GM12874 (cell line): ENCODE results near the gene TM9SF1.

ENCODE experiments used
- TF ChIP-seq, protein P1 (sequence below): IDR thresholded peaks from 2 replicates; pipeline ENCODE4 v1.5.1; 2011; ENCODE audit warnings: low read depth, mild to moderate bottlenecking, control low read depth, low read length, moderate library complexity; ENCODE audit not compliant: insufficient read depth

TM9SF1 gene

DNA sequence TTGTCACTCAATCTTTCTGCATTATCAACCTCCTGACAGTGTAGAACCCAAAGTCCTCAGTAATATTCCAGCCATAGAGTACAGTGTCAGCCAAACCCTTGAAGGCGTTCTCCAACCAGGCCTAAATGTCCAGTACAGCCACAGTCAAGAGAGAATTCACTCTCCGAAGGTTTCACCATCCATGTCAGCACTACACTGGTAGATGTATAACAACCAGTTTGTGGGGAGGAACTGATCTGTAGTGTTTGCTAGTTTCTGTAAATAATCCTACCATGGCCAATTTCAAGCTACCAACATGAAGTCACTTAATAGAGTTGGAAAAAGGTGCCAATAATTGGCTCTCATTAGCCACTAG lies 21.1 kb upstream of the TM9SF1 start:
- TF ChIP-seq, protein P1, sequence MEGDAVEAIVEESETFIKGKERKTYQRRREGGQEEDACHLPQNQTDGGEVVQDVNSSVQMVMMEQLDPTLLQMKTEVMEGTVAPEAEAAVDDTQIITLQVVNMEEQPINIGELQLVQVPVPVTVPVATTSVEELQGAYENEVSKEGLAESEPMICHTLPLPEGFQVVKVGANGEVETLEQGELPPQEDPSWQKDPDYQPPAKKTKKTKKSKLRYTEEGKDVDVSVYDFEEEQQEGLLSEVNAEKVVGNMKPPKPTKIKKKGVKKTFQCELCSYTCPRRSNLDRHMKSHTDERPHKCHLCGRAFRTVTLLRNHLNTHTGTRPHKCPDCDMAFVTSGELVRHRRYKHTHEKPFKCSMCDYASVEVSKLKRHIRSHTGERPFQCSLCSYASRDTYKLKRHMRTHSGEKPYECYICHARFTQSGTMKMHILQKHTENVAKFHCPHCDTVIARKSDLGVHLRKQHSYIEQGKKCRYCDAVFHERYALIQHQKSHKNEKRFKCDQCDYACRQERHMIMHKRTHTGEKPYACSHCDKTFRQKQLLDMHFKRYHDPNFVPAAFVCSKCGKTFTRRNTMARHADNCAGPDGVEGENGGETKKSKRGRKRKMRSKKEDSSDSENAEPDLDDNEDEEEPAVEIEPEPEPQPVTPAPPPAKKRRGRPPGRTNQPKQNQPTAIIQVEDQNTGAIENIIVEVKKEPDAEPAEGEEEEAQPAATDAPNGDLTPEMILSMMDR: no peak

DNA sequence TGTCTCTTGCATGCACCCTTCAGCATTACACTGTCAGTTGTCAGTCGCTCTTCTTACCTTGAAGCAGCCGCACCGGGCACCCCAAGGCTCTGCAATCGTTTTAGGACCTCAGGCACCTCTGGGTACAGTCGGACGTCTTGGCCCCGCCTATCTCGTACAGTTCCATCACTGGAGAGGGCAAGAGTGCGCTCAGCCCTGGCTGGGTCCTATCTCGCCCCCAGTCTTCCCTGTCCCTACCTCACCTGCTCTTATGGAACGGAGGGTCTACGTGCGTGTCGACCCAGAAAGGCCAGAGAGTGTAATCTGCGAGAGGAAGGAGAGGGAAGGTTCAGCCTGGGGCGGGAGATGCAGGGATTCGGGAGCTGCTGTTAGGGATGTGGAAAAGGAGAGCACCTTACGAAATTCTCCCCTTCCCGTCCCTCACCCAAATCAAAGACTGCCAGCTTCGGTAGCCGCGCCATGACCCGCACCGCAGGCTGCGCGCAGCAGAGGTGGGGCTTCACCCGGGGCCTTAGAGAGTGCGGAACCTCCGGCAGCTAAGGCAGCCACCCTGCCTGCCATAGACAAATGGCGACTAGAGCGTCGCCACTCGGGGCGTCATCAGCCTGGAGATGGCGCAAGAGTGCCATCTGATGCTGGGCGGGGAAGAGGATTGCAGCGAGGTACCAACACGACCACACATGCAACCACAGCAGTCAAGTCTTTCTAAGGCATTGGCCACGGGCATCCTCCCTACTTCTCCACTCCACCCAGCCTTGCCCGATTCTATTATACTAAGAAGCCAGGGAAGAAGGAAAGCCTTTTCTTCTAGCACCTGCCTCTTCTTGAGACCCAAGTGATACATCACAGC lies 20.5 kb upstream of the TM9SF1 start, which contains the start of gene MDP1:
MDP1 (minus strand) TSS at position 572 of the 850 bp plus-strand sequence; CDS start at position 461, 111 bp downstream.
- TF ChIP-seq, protein P1: peak; percentile 86

DNA sequence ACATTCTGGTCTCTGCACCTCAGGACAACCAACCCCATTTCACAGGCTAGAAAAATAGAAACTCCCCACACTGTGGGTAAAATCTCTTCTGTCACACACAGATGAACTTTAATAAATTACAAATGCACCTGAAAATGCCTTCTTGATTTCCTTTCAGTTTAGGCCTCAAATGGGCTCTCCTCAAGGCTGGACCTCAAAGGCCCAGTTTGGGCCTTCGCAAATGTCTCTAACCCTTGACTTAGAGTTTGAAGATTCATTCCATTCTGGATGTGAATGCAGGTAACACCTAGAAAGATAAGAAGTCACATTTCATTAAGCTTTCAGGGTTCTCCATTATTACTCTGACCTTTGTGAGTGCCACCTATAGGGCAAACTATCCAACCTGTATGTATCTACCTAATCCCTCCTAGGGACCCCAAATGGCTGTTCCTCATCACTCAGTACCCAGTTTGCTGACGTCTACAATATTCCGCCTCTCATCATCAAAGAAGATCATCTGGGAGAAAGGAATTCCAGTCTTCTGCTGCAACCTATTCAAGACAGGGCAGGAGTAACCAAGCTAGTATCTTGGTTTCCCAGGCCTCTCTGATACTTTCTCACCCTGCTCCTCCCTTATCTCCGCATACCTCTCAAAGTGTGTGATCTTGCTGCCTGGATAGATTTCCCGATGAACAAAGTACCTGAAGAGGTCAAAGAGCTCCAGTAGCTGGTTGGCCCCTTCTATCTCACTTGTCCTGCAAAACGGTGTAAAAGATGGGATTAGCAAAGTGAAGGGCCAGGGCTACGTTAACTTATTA lies 18.8 kb upstream of the TM9SF1 start:
- TF ChIP-seq, protein P1: no peak

DNA sequence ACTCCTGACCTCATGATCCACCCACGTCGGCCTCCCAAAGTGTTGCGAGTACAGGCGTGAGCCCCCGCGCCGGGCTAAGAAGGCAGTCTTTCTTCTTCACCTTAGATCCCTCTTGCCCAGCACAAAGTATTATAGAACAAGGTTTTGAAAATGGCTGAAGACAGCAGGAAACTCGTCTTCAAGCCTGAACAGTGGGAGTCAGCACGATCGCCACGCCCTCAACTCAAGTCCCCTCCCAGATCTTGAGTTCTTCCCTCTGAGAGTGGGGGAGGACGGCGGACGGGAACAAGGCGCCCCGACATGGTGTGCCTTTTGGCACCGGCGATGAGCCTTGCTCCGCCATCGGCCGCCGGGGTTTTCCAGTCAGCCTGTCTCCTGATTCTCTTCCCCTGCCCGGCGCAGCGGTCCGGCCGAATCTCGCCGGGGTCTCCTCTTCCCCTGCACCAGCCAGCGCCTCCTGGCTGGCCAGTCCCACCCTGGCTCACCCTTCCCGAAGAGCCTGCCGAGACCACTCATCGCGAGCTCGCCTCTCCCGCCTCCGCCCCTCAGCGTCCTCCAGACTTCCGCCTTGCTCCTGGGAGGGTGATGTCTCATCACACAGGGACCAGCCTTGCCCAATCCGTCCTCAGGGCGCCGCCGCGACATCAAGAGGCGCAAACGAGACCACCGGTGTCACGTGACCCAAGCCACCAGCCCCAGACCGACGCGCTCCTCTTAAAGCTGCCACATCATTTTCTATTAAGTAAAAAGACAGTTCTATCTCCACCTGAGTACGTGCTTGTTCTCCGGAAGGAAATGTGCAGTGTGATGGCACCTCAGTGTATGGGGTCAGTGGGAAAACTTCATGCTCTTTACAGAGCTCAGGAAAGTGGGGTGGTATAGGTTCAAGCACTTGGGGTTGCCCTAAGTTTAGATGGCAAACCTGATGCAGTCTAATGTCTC lies 18.0 kb upstream of the TM9SF1 start, which contains the start of gene CHMP4A:
CHMP4A (minus strand) TSS at position 565 of the 942 bp plus-strand sequence; CDS start at position 516, 49 bp downstream.
- TF ChIP-seq, protein P1: no peak

DNA sequence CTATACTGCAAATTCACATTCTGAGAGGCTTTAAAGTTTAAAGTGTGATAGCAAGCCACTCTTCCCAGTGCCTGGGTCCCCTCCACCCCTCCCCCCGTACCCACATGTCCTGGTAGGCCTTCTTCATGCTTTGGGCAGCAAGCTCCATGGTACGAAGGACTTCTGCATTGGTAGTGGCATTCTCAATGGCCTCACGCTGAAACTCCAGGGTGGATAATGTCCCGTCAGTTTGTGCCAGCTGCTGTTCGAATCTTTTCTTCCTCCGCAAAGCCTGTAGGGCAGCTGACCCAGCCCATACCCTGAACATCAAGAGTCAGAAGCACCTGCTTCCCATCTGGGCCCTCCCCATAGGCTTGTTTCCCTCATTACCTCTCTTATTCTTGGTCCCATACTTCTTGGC lies 16.1 kb upstream of the TM9SF1 start:
- TF ChIP-seq, protein P1: no peak

DNA sequence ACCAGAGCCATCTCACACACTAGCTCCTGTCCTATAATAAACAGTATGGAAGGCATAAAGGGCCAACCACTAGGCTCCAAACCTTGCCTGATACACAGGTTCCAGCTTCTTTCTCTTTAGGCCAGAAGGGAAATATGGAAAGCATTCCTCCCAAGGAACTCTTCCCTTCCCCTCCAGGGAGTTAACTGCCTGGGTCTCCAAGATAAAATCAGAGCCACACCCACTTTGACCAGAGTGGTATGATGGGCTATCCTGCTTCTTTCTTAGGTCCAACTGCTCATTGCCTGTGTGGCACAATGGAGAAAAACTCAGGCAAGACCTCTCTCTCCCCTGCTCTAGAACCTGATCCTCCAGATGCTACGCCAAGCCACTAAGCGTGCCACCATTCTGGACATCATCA lies 12.4 kb upstream of the TM9SF1 start:
- TF ChIP-seq, protein P1: no peak

DNA sequence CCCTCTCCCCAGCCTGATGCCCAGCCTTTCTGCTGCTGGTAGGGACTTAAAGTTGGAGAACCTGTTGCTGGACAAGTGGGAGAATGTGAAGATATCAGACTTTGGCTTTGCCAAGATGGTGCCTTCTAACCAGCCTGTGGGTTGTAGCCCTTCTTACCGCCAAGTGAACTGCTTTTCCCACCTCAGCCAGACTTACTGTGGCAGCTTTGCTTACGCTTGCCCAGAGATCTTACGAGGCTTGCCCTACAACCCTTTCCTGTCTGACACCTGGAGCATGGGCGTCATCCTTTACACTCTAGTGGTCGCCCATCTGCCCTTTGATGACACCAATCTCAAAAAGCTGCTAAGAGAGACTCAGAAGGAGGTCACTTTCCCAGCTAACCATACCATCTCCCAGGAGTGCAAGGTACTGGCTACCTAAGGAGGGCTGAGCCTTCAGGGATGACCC lies 11.9 kb upstream of the TM9SF1 start:
- TF ChIP-seq, protein P1: no peak
